ENCODE measurements around the gene PDE8B.

DNA sequence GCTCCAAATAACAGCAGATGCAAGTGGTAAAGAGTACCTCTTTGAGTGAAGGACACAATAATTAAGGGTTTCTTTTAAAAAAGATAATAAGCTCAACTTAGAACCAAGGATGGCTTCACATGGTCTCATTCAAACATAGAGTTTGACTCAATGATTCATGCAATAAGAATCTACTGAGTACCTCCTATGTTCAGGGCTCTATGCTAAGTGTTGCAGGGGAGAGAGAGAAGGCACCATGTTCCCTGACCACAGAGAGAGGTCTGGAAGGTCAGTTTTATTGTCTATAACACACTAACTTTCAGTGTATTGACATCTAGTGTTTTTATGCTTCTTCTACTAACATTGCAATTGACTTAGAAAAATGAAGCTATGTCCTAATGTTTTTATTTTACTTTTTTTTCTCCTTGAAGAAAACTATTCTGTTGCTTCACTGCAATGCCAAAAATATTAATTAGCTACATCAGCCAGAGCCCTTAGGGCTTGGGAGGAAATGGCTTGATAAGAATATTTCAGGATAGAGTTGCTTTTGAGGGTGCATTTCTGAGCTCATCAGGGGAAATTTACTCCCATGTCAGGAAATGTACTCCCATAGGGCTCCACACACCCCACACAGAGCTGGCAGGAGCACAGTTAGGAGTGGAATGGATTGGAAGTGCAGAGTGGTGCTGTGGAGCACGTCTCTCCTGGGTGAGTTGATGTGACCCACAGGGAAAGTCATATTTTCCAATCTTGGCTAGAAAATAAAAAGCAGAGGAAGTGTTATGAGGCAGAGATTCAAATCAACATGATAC, 106.6 kb downstream of the PDE8B start:
- TF ChIP-seq FOXJ3 (CRISPR knock-in tag; IDR thresholded peaks at IDR 0.05) (no peak), SIN3A (IDR thresholded peaks at IDR 0.05; ENCODE audit: borderline replicate concordance, low read depth, low read length) (no peak), RXRA (IDR thresholded peaks at IDR 0.05; ENCODE audit: borderline replicate concordance, low read depth) (no peak), FOXM1 (IDR thresholded peaks at IDR 0.05; ENCODE audit: low read depth) (no peak), SMC3 (IDR thresholded peaks at IDR 0.05; ENCODE audit: low read depth, low read length) (no peak), TCF12 (IDR thresholded peaks at IDR 0.05) (no peak)

All from SK-N-SH (cell line).